Raji (cell line): ENCODE measurements around the gene PDLIM5.

ENCODE experiments used
- POLR2A ChIP-seq: IDR thresholded peaks from 2 replicates; pipeline ENCODE4 v1.6.1; 2011; ENCODE audit warnings: low read depth, low read length, control low read depth; ENCODE audit not compliant: insufficient read depth

Gene PDLIM5

GRCh38 chr4:94416981-94417380 lies 34.8 kb upstream of the PDLIM5 start:
- TF ChIP-seq POLR2A = no peak

GRCh38 chr4:94419549-94419948 lies 32.2 kb upstream of the PDLIM5 start:
- TF ChIP-seq POLR2A = no peak

- TF ChIP-seq POLR2A = no peak
These were observed 31.8 kb upstream of the PDLIM5 start for GRCh38 chr4:94419956-94420355.

- no peak for TF ChIP-seq POLR2A
These were observed 31.4 kb upstream of the PDLIM5 start for GRCh38 chr4:94420356-94420755.

- no peak for TF ChIP-seq POLR2A
These were observed 25.0 kb upstream of the PDLIM5 start for GRCh38 chr4:94426783-94427182.

GRCh38 chr4:94428884-94429283 lies 22.9 kb upstream of the PDLIM5 start:
- TF ChIP-seq POLR2A = no peak

- no peak for TF ChIP-seq POLR2A
These were observed 21.3 kb upstream of the PDLIM5 start for GRCh38 chr4:94430406-94430805.

- TF ChIP-seq POLR2A = no peak
These were observed 20.4 kb upstream of the PDLIM5 start for GRCh38 chr4:94431388-94431787.

- TF ChIP-seq POLR2A = no peak
These were observed 17.2 kb upstream of the PDLIM5 start for GRCh38 chr4:94434505-94434904.

- no peak for TF ChIP-seq POLR2A
These were observed 15.9 kb upstream of the PDLIM5 start for GRCh38 chr4:94435874-94436273.

- TF ChIP-seq POLR2A = no peak
These were observed 15.2 kb upstream of the PDLIM5 start for GRCh38 chr4:94436512-94436911.

- TF ChIP-seq POLR2A = no peak
These were observed 12.1 kb upstream of the PDLIM5 start for GRCh38 chr4:94439606-94440005.

- TF ChIP-seq POLR2A = no peak
These were observed 9.9 kb upstream of the PDLIM5 start for GRCh38 chr4:94441838-94442237.

- no peak for TF ChIP-seq POLR2A
These were observed 9.5 kb upstream of the PDLIM5 start for GRCh38 chr4:94442251-94442650.

GRCh38 chr4:94446386-94446785 lies 5.4 kb upstream of the PDLIM5 start:
- no peak for TF ChIP-seq POLR2A

GRCh38 chr4:94447754-94448411 lies 3.9 kb upstream of the PDLIM5 start:
- TF ChIP-seq POLR2A = no peak

- no peak for TF ChIP-seq POLR2A
These were observed 2.8 kb upstream of the PDLIM5 start for GRCh38 chr4:94448815-94449375.
